ENCODE measurements around the gene GIMD1. TPM values are rescaled to one million over a fixed set of nuclear protein-coding genes. Genes with fewer than 3 reads are reported as not detected.
"Not testable (repeated sequence)": the region's sequence is repeated elsewhere in the genome, so short reads cannot be mapped to it uniquely, and the experiment has no call there.

GIMD1 gene
- not detected for total RNA-seq
- long read RNA-seq = 0 reads

DNA sequence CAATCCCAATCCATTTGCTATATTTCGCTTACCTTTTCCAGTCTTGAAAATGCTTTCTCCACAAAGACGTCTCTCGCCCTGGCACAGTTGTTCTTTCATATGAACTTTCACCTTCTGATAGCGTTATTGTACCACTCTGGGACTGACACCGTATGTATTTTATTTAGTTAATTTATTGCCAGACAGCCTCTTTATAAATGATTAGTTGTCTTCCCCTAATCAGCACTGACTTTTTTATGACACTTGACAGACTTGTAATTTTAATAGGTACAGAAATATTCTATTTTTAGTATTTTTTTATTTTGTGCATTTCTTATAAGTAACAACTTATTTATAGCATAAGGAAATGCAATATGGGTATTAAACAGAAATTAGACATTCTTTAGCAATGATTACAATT, at the start of gene GIMD1:
Gene GIMD1 (minus strand): TSS at position 101 of the 400 bp plus-strand sequence. CDS start 1,343 bp downstream, outside the sequence.
- TF ChIP-seq CTCF (IDR thresholded peaks at IDR 0.05; ENCODE audit: borderline replicate concordance) = no peak
- Histone ChIP-seq H3K4me3 (no peak within 1 kb of the TSS), H3K27me3 (ENCODE audit: low read depth) (peaks cover 5% of the 10 kb centered on the region), H3K27ac (replicated peaks) (no peak within 1 kb of the TSS), H3K4me1 (peaks cover 20% of the 10 kb centered on the region), H3K9me3 (replicated peaks) (no peaks in the 10 kb centered on the region), H3K36me3 (no peaks in the 10 kb centered on the region)
- intact Hi-C loops (cut with micrococcal nuclease) = no loop called here
- DNase-seq = no peak

- Histone ChIP-seq H3K27ac (replicated peaks) (no peak overlapping the region), H3K4me1 (no peaks in the 10 kb centered on the region), H3K27me3 (ENCODE audit: low read depth) (no peaks in the 10 kb centered on the region), H3K4me3 (no peak overlapping the region), H3K9me3 (replicated peaks) (no peaks in the 10 kb centered on the region), H3K36me3 (no peaks in the 10 kb centered on the region)
- DNase-seq = no peak
- no peak for TF ChIP-seq CTCF (IDR thresholded peaks at IDR 0.05; ENCODE audit: borderline replicate concordance)
- intact Hi-C loops (cut with micrococcal nuclease) = no loop called here
Measured at GRCh38 chr4:106414366-106414765, 45.8 kb upstream of the GIMD1 start.

DNA sequence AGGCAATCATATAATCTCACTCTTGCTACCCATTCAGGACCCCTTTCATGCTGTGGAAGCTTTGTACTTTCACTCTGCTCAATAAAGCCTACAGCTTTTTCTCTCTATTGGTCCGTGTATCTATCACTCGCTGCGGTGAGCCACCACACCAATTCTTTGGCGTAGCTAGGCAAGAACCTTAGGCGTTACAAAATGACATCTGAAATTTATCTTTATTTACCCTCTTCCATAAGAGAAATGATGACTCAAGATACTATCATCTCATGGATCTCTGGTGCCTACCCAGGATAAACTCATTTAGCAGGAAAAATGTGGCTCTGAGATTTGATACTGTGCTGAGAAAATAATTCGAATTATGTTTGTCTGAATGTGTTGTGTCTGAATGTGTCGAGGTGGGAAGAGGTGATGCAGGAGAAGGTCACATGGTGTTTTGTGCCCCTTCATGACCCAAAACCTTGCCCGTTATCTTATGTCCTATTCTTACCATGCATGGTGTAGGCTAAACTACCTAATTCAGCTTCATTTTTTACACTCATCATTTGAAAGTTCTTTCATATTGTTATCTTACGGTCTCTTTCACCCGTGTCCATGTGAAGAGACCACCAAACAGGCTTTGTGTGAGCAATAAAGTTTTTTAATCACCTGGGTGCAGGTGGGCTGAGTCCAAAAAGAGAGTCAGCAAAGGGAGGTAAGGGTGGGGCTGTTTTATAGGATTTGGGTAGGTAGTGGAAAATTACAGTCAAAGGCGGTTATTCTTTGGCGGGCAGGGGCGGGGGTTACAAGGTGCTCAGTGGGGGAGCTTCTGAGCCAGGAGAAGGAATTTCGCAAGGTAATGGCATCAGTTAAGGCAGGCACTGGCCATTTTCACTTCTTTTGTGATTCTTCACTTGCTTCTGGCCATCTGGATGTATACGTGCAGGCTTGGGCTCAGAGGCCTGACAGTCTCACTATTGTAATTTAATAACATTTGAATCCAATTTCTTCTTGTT, 41.6 kb upstream of the GIMD1 start:
- intact Hi-C loops (cut with micrococcal nuclease) = no loop called here
- Histone ChIP-seq H3K27ac (replicated peaks) (no peak overlapping the region), H3K27me3 (ENCODE audit: low read depth) (no peaks in the 10 kb centered on the region), H3K4me3 (no peak overlapping the region), H3K4me1 (no peaks in the 10 kb centered on the region), H3K9me3 (replicated peaks) (no peaks in the 10 kb centered on the region), H3K36me3 (no peaks in the 10 kb centered on the region)
- no peak for TF ChIP-seq CTCF (IDR thresholded peaks at IDR 0.05; ENCODE audit: borderline replicate concordance)
- DNase-seq = no peak

GRCh38 chr4:106408004-106408403, 39.4 kb upstream of the GIMD1 start:
- intact Hi-C loops (cut with micrococcal nuclease); H3K9me3 ChIP-seq (replicated peaks); H3K4me3 ChIP-seq; H3K4me1 ChIP-seq; H3K27ac ChIP-seq (replicated peaks); DNase-seq; H3K36me3 ChIP-seq; H3K27me3 ChIP-seq (ENCODE audit: low read depth): not testable (repeated sequence)

GRCh38 chr4:106401157-106401556, 32.6 kb upstream of the GIMD1 start:
- Histone ChIP-seq H3K27ac (replicated peaks) (no peak overlapping the region), H3K4me1 (no peaks in the 10 kb centered on the region), H3K36me3 (no peaks in the 10 kb centered on the region), H3K27me3 (ENCODE audit: low read depth) (no peaks in the 10 kb centered on the region), H3K4me3 (no peak overlapping the region), H3K9me3 (replicated peaks) (peaks cover 46% of the 10 kb centered on the region)
- DNase-seq = no peak
- TF ChIP-seq CTCF (IDR thresholded peaks at IDR 0.05; ENCODE audit: borderline replicate concordance) = no peak
- intact Hi-C loops (cut with micrococcal nuclease) = no loop called here

GRCh38 chr4:106398898-106399297, 30.3 kb upstream of the GIMD1 start:
- H3K36me3 ChIP-seq; DNase-seq; H3K27me3 ChIP-seq (ENCODE audit: low read depth); H3K27ac ChIP-seq (replicated peaks); intact Hi-C loops (cut with micrococcal nuclease); H3K4me1 ChIP-seq; H3K4me3 ChIP-seq: not testable (repeated sequence)
- H3K9me3 ChIP-seq (replicated peaks) = peaks cover 68% of the 10 kb centered on the region
